Spleen (tissue), 11 donors: Measurements from ENCODE around the gene ZNF189. TPM values are rescaled to one million over a fixed set of nuclear protein-coding genes. Genes with fewer than 3 reads are reported as not detected.

Experiments
- DNase-seq: peaks from one replicate; pipeline ENCODE4 v3.0.0-alpha.2; 2020
- H3K27ac ChIP-seq, 8 donors: fragments of 200-600 bp; sonication (generic) in 7 of 8; 1 replicate in 4 of 8; 2 replicates in 4 of 8; pipeline versions ENCODE4 v1.5.0 to v1.8.0; 2016 to 2021; ENCODE audit warnings: inconsistent platforms in 4 of 8, mild to moderate bottlenecking in 4 of 8, moderate library complexity in 1 of 8
- H3K27me3 ChIP-seq, 7 donors: fragments of 200-600 bp; sonication (generic) in 6 of 7; replicated peaks in 1 of 7; 1 replicate in 4 of 7; 2 replicates in 3 of 7; pipeline versions ENCODE4 v1.5.0 to v1.8.0; 2016 to 2021; ENCODE audit warnings: inconsistent platforms in 3 of 7, mild to moderate bottlenecking in 1 of 7
- H3K36me3 ChIP-seq, 6 donors: fragments of 200-600 bp; sonication (generic) in 5 of 6; 1 replicate in 4 of 6; 2 replicates in 2 of 6; pipeline versions ENCODE4 v1.5.0 to v1.8.0; 2016 to 2021; ENCODE audit warnings: inconsistent platforms in 2 of 6
- H3K4me1 ChIP-seq, 6 donors: fragments of 200-600 bp; sonication (generic) in 5 of 6; 1 replicate in 3 of 6; 2 replicates in 3 of 6; pipeline versions ENCODE4 v1.5.0 to v1.8.0; 2016 to 2021; ENCODE audit warnings: inconsistent platforms in 3 of 6
- H3K4me3 ChIP-seq, 8 donors: fragments of 200-600 bp; sonication (generic) in 7 of 8; 1 replicate in 4 of 8; 2 replicates in 4 of 8; pipeline versions ENCODE4 v1.5.0 to v1.8.0; 2016 to 2021; ENCODE audit warnings: inconsistent platforms in 4 of 8, mild to moderate bottlenecking in 4 of 8, moderate library complexity in 2 of 8
- H3K9me3 ChIP-seq, 8 donors: fragments of 200-600 bp; sonication (generic) in 7 of 8; 1 replicate in 4 of 8; 2 replicates in 4 of 8; pipeline versions ENCODE4 v1.5.0 to v1.8.0; 2016 to 2021; ENCODE audit warnings: inconsistent platforms in 4 of 8
- CTCF ChIP-seq, 11 experiments: fragments of 200-600 bp in 7 of 11; fragments of 450-650 bp in 4 of 11; sonication (generic) in 4 of 11; IDR thresholded peaks in 8 of 11; conservative IDR thresholded peaks in 3 of 11; 1 replicate in 7 of 11; 2 replicates in 4 of 11; pipeline versions ENCODE4 v1.4.0 to v1.8.0; 2016 to 2021; ENCODE audit warnings: antibody characterized with exemption in 11 of 11, inconsistent platforms in 4 of 11, mild to moderate bottlenecking in 1 of 11
- POLR2A ChIP-seq, 3 donors: fragments of 450-650 bp; IDR thresholded peaks; one replicate each; pipeline ENCODE4 v1.5.1; 2017; ENCODE audit warnings: antibody characterized with exemption in 3 of 3, mild to moderate bottlenecking in 1 of 3
- POLR2AphosphoS5 ChIP-seq, 3 donors: sonication (generic); formaldehyde crosslinking; IDR thresholded peaks; one replicate each; pipeline ENCODE4 v1.5.1; 2017; ENCODE audit warnings: antibody characterized with exemption in 3 of 3
- WGBS, 5 donors: extraction: QIAGEN DNeasy Blood & Tissue Kit in 3 of 5; methylation state at CpG; one replicate each; pipeline versions ENCODE4 v1.1.5 to v1.1.7; 2013 to 2018; 5-methylcytosine and 5-hydroxymethylcytosine counted together
- intact Hi-C: fragments of 100-400 bp; cut with DNase I; formaldehyde crosslinking; loops from one replicate; pipeline ENCODE4 v1.15.0; 2023; ENCODE audit warnings: low total_unique reads
- polyA plus RNA-seq, 3 donors: library from polyadenylated mRNA; stranded (reverse); fragments of 200-250 nt; gene quantifications; one replicate each; pipeline ENCODE4 v1.2.1, GENCODE V29; 2013
- total RNA-seq, 7 donors: library from RNA; depleted of rRNA in 3 of 7; stranded (reverse); fragments of >200 nt in 3 of 7; fragmentation: NEBNext Ultra II Directional in 4 of 7; extraction: Animal tissue kit (Norgen Biotek cat#: 25700) in 4 of 7; gene quantifications; one replicate each; pipeline versions ENCODE4 v1.1.0 to v1.2.1, GENCODE V29; 2016 to 2021
- donor health status: healthy with polysubstance abuse.
- donor health status: DM: no; HTN: no; CAD: no; lungs with moderate emphysema.
- donor health status: DM: no; HTN: no; CAD: no.
- donor health status: Bipolar disorder and iron deficiency.
- donor health status: healthy.
- donor health status: DM: no; HTN: no; CAD: no.
- donor health status: DM: yes; HTN: yes; CAD: no.

ZNF189 gene
- total and polyA plus RNA-seq, 10 donors, result 7.1 to 39.0 (median 24.1) TPM

GRCh38 chr9:101371813-101372212 is 26.8 kb upstream of the ZNF189 start:
- intact Hi-C loops, result no loop called here
- TF ChIP-seq POLR2A (IDR thresholded peaks at IDR 0.05) (no peak), CTCF (IDR thresholded peaks at IDR 0.05 in 8 of 11, conservative IDR thresholded peaks at IDR 0.05 in 3 of 11) (no peak)
- H3K4me1 ChIP-seq, result no peaks in the 10 kb centered on the region
- DNase-seq, result no peak
- H3K4me3 ChIP-seq, result no peak overlapping the region
- H3K36me3 ChIP-seq, result no peaks in the 10 kb centered on the region
- peaks cover 0 to 6% (median 0%) of the 10 kb centered on the region in 7 donors for H3K27me3 ChIP-seq
- WGBS, 5 donors, result 88 to 95% (median 93%) methylated on average over 3 of the region's 3 CpGs
- H3K27ac ChIP-seq, result no peak overlapping the region
- H3K9me3 ChIP-seq, result peaks cover 0 to 4% (median 0%) of the 10 kb centered on the region in 8 donors

GRCh38 chr9:101372327-101373118 is 26.1 kb upstream of the ZNF189 start:
- no peak overlapping the region for H3K27ac ChIP-seq
- H3K27me3 ChIP-seq, result peaks cover 0 to 6% (median 0%) of the 10 kb centered on the region in 7 donors
- intact Hi-C loops, result no loop called here
- no peak for TF ChIP-seq CTCF (IDR thresholded peaks at IDR 0.05 in 8 of 11, conservative IDR thresholded peaks at IDR 0.05 in 3 of 11)
- TF ChIP-seq POLR2A (IDR thresholded peaks at IDR 0.05), result no peak
- TF ChIP-seq POLR2AphosphoS5 (IDR thresholded peaks at IDR 0.05), result no peak
- 61 to 87% (median 67%) methylated on average over 2 of the region's 2 CpGs for WGBS, 5 donors
- DNase-seq, result no peak
- no peaks in the 10 kb centered on the region for H3K36me3 ChIP-seq
- H3K4me3 ChIP-seq, result no peak overlapping the region
- H3K4me1 ChIP-seq, result no peaks in the 10 kb centered on the region
- H3K9me3 ChIP-seq, result peaks cover 0 to 4% (median 0%) of the 10 kb centered on the region in 8 donors

GRCh38 chr9:101375546-101375945 is 23.1 kb upstream of the ZNF189 start:
- Histone ChIP-seq H3K27me3 (peaks cover 0 to 6% (median 0%) of the 10 kb centered on the region in 7 donors), H3K4me1 (no peaks in the 10 kb centered on the region), H3K27ac (no peak overlapping the region), H3K9me3 (peaks cover 0 to 12% (median 0%) of the 10 kb centered on the region in 8 donors), H3K36me3 (no peaks in the 10 kb centered on the region), H3K4me3 (no peak overlapping the region)
- TF ChIP-seq CTCF (IDR thresholded peaks at IDR 0.05 in 8 of 11, conservative IDR thresholded peaks at IDR 0.05 in 3 of 11), result no peak
- no peak for TF ChIP-seq POLR2A (IDR thresholded peaks at IDR 0.05)
- TF ChIP-seq POLR2AphosphoS5 (IDR thresholded peaks at IDR 0.05), result no peak
- intact Hi-C loops, result no loop called here
- no peak for DNase-seq
- 89 to 96% (median 91%) methylated on average over 12 of the region's 12 CpGs for WGBS, 5 donors

- DNase-seq, result no peak
- no peak overlapping the region for H3K4me3 ChIP-seq
- intact Hi-C loops, result no loop called here
- H3K9me3 ChIP-seq, result peaks cover 0 to 12% (median 0%) of the 10 kb centered on the region in 8 donors
- 76 to 89% (median 83%) methylated on average over 6 of the region's 6 CpGs for WGBS, 5 donors
- no peaks in the 10 kb centered on the region for H3K4me1 ChIP-seq
- TF ChIP-seq CTCF (IDR thresholded peaks at IDR 0.05 in 8 of 11, conservative IDR thresholded peaks at IDR 0.05 in 3 of 11), result no peak
- TF ChIP-seq POLR2AphosphoS5 (IDR thresholded peaks at IDR 0.05), result no peak
- TF ChIP-seq POLR2A (IDR thresholded peaks at IDR 0.05), result no peak
- no peaks in the 10 kb centered on the region for H3K36me3 ChIP-seq
- peaks cover 0 to 6% (median 0%) of the 10 kb centered on the region in 7 donors for H3K27me3 ChIP-seq
- H3K27ac ChIP-seq, result no peak overlapping the region
These were observed 22.4 kb upstream of the ZNF189 start for GRCh38 chr9:101376111-101376848.
